Central memory CD8-positive, alpha-beta T cell (primary cell): ENCODE data around the gene KCNMA1.

Experiments used
- ATAC-seq: fragments of 150-1000 bp; cut with Tn5 transposase; replicated peaks from 2 replicates; pipeline ENCODE4 v1.10.0; 2022; ENCODE audit warnings: mild to moderate bottlenecking, moderate FRiP score, moderate number of reproducible peaks; ENCODE audit not compliant: poor library complexity, severe bottlenecking; ENCODE audit errors: extremely low read depth
- DNase-seq, 2 donors: peaks; one replicate each; pipeline ENCODE4 v3.0.0; 2021; ENCODE audit warnings: low spot score in 2 of 2
- H3K27ac Mint-ChIP-seq: one replicate; pipeline ENCODE4 v1.8.0; 2022; ENCODE audit warnings: low read depth, mild to moderate bottlenecking, moderate library complexity, mixed read lengths
- H3K27me3 Mint-ChIP-seq: one replicate; pipeline ENCODE4 v1.8.0; 2022; ENCODE audit warnings: mixed read lengths
- H3K36me3 Mint-ChIP-seq: one replicate; pipeline ENCODE4 v1.8.0; 2022; ENCODE audit warnings: mild to moderate bottlenecking, moderate library complexity, mixed read lengths; ENCODE audit not compliant: insufficient read depth
- H3K4me1 Mint-ChIP-seq: one replicate; pipeline ENCODE4 v1.8.0; 2022; ENCODE audit warnings: mixed read lengths
- H3K4me3 Mint-ChIP-seq: one replicate; pipeline ENCODE4 v1.8.0; 2022; ENCODE audit warnings: mild to moderate bottlenecking, moderate library complexity, mixed read lengths
- H3K9me3 Mint-ChIP-seq: one replicate; pipeline ENCODE4 v1.8.0; 2022; ENCODE audit warnings: mixed read lengths

Gene KCNMA1

GRCh38 chr10:76977046-76977445 is 660.6 kb downstream of the KCNMA1 start:
- Mint-ChIP-seq H3K27me3 (peaks cover 20% of the 10 kb centered on the region), H3K4me1 (no peaks in the 10 kb centered on the region), H3K4me3 (no peak overlapping the region), H3K36me3 (no peaks in the 10 kb centered on the region), H3K9me3 (no peaks in the 10 kb centered on the region), H3K27ac (no peak overlapping the region)
- no peak for DNase-seq
- ATAC-seq = no peak

DNA sequence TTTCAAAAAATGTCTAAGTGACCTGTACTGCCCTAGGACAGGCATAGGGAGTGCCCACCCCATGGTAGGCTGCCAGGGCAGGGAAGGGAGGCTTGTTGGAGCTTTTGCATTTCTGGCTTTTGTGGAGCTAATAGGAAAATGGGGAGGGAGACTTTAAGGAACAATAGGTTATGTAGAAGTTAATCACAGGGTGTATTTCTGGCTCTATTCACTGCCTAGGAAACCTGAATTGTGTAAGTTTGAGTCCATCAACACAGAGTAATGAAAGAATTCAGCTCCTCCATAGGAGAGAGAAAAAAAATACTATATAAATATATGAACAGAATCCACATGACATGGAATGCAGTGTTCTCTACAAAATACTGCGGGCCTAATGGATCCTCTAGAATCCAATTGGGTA is 661.5 kb downstream of the KCNMA1 start:
- no peaks in the 10 kb centered on the region for H3K9me3 Mint-ChIP-seq
- no peak overlapping the region for H3K27ac Mint-ChIP-seq
- H3K4me3 Mint-ChIP-seq = no peak overlapping the region
- DNase-seq = no peak
- H3K4me1 Mint-ChIP-seq = no peaks in the 10 kb centered on the region
- H3K36me3 Mint-ChIP-seq = no peaks in the 10 kb centered on the region
- no peak for ATAC-seq
- peaks cover 11% of the 10 kb centered on the region for H3K27me3 Mint-ChIP-seq

GRCh38 chr10:76975126-76975525 is 662.5 kb downstream of the KCNMA1 start:
- Mint-ChIP-seq H3K9me3 (no peaks in the 10 kb centered on the region), H3K4me3 (no peak overlapping the region), H3K4me1 (no peaks in the 10 kb centered on the region), H3K27me3 (peaks cover 8% of the 10 kb centered on the region), H3K36me3 (no peaks in the 10 kb centered on the region), H3K27ac (no peak overlapping the region)
- DNase-seq = no peak
- no peak for ATAC-seq

DNA sequence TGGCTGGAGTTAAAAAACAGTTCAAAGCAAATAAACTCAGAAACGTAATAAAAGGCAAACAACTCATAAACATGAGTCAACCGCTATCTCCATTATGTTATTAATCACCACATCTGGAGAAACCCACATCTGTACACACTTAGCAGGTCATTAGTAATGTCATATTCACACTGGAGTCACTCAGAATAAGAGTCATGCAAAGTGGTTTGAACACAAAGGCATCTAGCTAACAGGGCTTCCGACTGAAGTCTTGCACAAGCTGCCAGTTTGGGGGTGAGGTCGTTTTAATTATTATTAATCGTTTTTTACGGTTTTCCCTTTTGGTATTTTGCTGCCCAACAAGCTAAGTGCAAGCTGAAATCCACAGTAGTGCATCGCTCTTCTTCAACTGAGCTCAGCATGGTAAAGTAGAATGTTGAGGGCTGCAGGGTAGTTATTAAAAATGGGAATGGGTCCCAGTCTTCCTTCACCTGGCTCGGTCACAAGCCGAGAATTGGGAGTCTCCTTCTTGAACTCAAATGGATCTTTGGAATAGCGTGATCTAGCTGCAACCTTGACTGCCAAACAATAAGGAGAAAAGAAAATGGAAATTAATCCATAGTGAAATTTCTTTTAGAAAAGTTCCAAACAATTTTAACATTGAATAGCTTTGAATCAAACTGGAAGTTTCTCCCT is 663.5 kb downstream of the KCNMA1 start:
- no peaks in the 10 kb centered on the region for H3K9me3 Mint-ChIP-seq

GRCh38 chr10:76973091-76974016 is 664.3 kb downstream of the KCNMA1 start:
- peaks cover 14% of the 10 kb centered on the region for H3K27me3 Mint-ChIP-seq
- no peaks in the 10 kb centered on the region for H3K36me3 Mint-ChIP-seq
- ATAC-seq (no peak), DNase-seq (no peak)
- H3K4me3 Mint-ChIP-seq = no peak overlapping the region
- no peaks in the 10 kb centered on the region for H3K9me3 Mint-ChIP-seq
- H3K4me1 Mint-ChIP-seq = no peaks in the 10 kb centered on the region
- no peak overlapping the region for H3K27ac Mint-ChIP-seq

More for the DNA sequence above, 663.5 kb downstream of the KCNMA1 start:
- DNase-seq = no peak
- H3K4me3 Mint-ChIP-seq = no peak overlapping the region
- H3K4me1 Mint-ChIP-seq = no peaks in the 10 kb centered on the region
- no peak for ATAC-seq
- no peak overlapping the region for H3K27ac Mint-ChIP-seq
- H3K27me3 Mint-ChIP-seq = peaks cover 8% of the 10 kb centered on the region
- H3K36me3 Mint-ChIP-seq = no peaks in the 10 kb centered on the region

GRCh38 chr10:76972541-76972940 is 665.1 kb downstream of the KCNMA1 start:
- Mint-ChIP-seq H3K36me3 (no peaks in the 10 kb centered on the region), H3K4me3 (no peak overlapping the region), H3K4me1 (no peaks in the 10 kb centered on the region), H3K9me3 (no peaks in the 10 kb centered on the region), H3K27ac (no peak overlapping the region), H3K27me3 (peaks cover 17% of the 10 kb centered on the region)
- DNase-seq (no peak), ATAC-seq (no peak)

DNA sequence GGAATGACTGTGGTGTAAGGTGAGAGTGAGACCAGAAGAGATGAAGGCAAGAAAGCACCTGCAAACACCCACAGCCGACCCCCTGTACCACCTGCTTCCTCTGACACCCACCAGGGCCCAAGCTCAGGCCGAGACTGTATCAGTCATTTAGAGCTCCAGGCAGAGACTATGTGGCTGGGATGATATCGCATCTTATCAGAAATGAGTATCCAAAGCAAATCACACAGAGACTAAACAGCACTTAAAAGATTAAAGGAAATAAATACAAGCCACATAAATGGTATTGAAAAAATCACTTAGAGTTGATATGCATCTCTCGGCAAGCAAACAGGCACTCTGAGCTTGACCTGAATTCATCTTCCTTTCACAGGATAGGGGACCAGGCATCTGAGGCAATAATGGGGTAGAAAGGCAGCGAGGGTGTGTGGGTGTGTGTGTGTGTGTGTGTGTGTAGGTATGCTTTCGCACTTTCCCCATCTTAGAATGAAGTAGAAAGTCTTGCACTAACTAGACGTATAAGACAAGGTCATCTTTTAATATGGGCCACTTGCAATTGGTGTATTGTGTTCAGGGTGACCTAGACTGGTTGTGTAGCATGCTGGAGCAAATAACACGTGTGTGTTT is 665.9 kb downstream of the KCNMA1 start:
- ATAC-seq = no peak
- H3K27ac Mint-ChIP-seq = no peak overlapping the region
- no peaks in the 10 kb centered on the region for H3K4me1 Mint-ChIP-seq
- no peaks in the 10 kb centered on the region for H3K9me3 Mint-ChIP-seq
- H3K4me3 Mint-ChIP-seq = no peak overlapping the region
- peaks cover 23% of the 10 kb centered on the region for H3K27me3 Mint-ChIP-seq
- no peaks in the 10 kb centered on the region for H3K36me3 Mint-ChIP-seq
- no peak for DNase-seq

DNA sequence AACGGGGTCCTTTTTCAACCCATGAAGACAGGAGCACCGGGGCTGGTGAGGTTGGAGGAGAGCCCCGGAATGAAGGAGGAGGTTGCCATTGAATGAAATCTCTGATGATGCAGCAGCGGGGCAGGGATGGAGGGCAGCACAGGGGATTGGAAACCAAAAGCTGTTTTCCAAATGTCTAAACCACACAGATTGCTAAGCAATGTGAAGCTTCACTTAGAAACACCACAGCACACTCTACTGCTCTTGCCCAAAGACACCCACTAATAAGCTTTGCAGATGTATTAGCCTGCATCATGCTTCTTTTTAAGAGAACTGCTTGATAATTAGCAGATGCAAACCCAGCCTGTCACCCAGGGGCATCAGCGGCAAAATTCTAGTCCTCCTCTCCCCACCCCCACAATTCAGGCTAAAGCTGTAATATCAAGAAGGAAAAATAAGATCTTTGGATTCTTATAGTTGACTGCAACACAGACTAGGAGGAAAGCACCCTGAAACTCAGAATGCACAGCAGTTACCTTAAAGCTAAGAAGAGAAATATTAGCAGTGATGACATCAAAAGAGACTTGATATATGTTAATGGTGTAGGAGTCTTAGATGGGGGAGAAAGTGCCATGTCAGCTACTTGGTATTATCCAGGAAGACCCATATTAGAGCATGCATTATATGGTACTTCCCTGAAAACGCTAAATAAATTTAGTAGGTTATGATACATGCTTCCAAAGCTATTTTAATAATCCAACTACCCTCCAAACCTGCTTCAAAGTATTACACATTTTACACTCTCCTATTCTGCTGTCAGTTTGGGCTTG is 666.7 kb downstream of the KCNMA1 start:
- DNase-seq (no peak), ATAC-seq (no peak)
- no peaks in the 10 kb centered on the region for H3K36me3 Mint-ChIP-seq
- no peaks in the 10 kb centered on the region for H3K9me3 Mint-ChIP-seq
- H3K4me3 Mint-ChIP-seq = no peak overlapping the region
- peaks cover 30% of the 10 kb centered on the region for H3K27me3 Mint-ChIP-seq
- no peaks in the 10 kb centered on the region for H3K4me1 Mint-ChIP-seq
- no peak overlapping the region for H3K27ac Mint-ChIP-seq

GRCh38 chr10:76969366-76969948 is 668.2 kb downstream of the KCNMA1 start:
- no peaks in the 10 kb centered on the region for H3K4me1 Mint-ChIP-seq
- H3K27me3 Mint-ChIP-seq = peaks cover 32% of the 10 kb centered on the region

DNA sequence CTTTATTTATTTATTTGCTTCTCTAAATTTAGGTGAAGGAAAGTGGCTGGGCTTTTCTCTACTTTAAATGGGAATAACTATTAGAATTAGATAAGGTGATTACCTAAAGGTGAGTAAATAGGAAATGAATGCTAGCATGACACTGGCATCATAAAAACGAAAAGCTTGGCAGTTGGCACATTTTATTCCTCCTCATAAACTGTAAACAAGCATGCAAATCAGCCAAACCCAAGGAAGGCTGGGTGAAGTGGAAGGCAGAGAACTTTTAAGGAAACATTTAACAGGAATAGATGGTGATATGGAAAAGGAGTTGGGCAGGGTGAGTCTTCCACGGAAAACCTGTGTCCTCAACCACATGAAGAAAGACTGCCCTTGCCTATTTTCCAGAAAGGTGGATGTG is 669.1 kb downstream of the KCNMA1 start:
- no peaks in the 10 kb centered on the region for H3K36me3 Mint-ChIP-seq
- H3K27ac Mint-ChIP-seq = no peak overlapping the region
- no peaks in the 10 kb centered on the region for H3K9me3 Mint-ChIP-seq
- peaks cover 32% of the 10 kb centered on the region for H3K27me3 Mint-ChIP-seq
- ATAC-seq = no peak
- DNase-seq = no peak
- no peak overlapping the region for H3K4me3 Mint-ChIP-seq
- H3K4me1 Mint-ChIP-seq = no peaks in the 10 kb centered on the region

More at GRCh38 chr10:76969366-76969948, 668.2 kb downstream of the KCNMA1 start:
- ATAC-seq (no peak), DNase-seq (no peak)
- no peak overlapping the region for H3K4me3 Mint-ChIP-seq
- H3K9me3 Mint-ChIP-seq = no peaks in the 10 kb centered on the region
- H3K27ac Mint-ChIP-seq = no peak overlapping the region
- H3K36me3 Mint-ChIP-seq = no peaks in the 10 kb centered on the region

DNA sequence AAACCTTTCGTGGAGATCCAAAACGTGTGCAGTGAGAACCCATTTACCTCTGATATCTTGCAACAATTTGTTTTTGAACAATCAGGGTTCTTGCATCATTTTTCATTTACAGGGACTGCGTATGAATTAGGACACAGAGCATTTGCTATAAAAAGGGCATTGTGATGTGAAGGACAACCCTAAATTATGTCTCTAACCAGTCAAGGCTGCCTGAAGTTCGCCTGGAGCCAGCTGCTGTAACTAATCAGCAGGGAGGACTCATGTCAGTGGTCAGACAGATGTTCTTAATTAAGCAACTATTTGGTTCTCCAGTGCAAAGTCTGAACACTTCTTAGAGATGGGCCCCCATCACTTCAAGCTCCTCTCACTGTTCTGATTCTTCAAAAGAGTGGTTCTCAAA is 674.8 kb downstream of the KCNMA1 start:
- H3K36me3 Mint-ChIP-seq = no peaks in the 10 kb centered on the region
- ATAC-seq (no peak), DNase-seq (no peak)
- H3K4me1 Mint-ChIP-seq = no peaks in the 10 kb centered on the region
- peaks cover 21% of the 10 kb centered on the region for H3K27me3 Mint-ChIP-seq
- peaks cover 5% of the 10 kb centered on the region for H3K9me3 Mint-ChIP-seq
- H3K4me3 Mint-ChIP-seq = no peak overlapping the region
- no peak overlapping the region for H3K27ac Mint-ChIP-seq

DNA sequence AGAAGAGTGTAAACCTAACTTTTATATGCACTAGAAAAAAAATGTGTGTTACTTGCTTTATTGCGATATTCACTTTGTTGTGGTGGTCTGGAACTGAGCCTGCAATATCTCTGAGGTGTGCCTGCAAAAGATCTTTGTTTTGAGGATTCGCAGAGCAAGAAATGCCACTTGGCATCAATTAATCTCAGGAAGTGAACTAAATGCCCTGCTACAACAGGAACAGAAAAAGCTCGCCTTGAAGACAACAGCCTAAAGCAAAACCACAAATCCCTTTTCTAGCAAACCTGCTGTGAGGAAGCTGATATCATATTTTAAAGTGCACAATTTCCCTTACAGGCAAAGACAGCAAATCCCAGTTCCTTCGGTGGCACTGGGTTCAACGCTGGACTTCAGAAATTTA is 675.8 kb downstream of the KCNMA1 start:
- peaks cover 11% of the 10 kb centered on the region for H3K27me3 Mint-ChIP-seq
- H3K36me3 Mint-ChIP-seq = no peaks in the 10 kb centered on the region
- peaks cover 5% of the 10 kb centered on the region for H3K9me3 Mint-ChIP-seq

More for the DNA sequence above, 675.8 kb downstream of the KCNMA1 start:
- H3K27ac Mint-ChIP-seq = no peak overlapping the region
- H3K4me3 Mint-ChIP-seq = no peak overlapping the region
- DNase-seq (no peak), ATAC-seq (no peak)
- H3K4me1 Mint-ChIP-seq = no peaks in the 10 kb centered on the region
